ENCODE results near the gene COG8.
A peak's percentile ranks its signal among the peaks of the same experiment; 100 is the strongest.

COG8 gene

GRCh38 chr16:69286941-69287713, 52.2 kb downstream of the COG8 start:
- peak; percentile 33 for DNase-seq (ENCODE audit: low read depth)

GRCh38 chr16:69285240-69285639, 54.1 kb downstream of the COG8 start:
- no peak for DNase-seq (ENCODE audit: low read depth)

GRCh38 chr16:69283851-69284250, 55.5 kb downstream of the COG8 start:
- DNase-seq (ENCODE audit: low read depth), result no peak

- DNase-seq (ENCODE audit: low read depth), result no peak
Observed at GRCh38 chr16:69277413-69277812, 62.0 kb downstream of the COG8 start.
